Right lobe of liver (tissue), 6 donors: ENCODE measurements around the gene PRPF19. TPM values are rescaled to one million over a fixed set of nuclear protein-coding genes. Genes with fewer than 3 reads are reported as not detected.
"Not testable (repeated sequence)": the region's sequence is repeated elsewhere in the genome, so short reads cannot be mapped to it uniquely, and the experiment has no call there.

Source experiments
- ATAC-seq, 4 donors: fragments of 200-7000 bp; cut with Tn5 transposase; one replicate each; pipeline ENCODE4 v1.9.1; 2020; ENCODE audit warnings: mild to moderate bottlenecking in 4 of 4, moderate library complexity in 4 of 4
- DNase-seq, 3 donors: peaks; one replicate each; pipeline ENCODE4 v3.0.0-alpha.2; 2020
- H3K27ac ChIP-seq, 3 donors: fragments of 200-600 bp; one replicate each; pipeline ENCODE4 v1.8.0; 2022
- H3K27me3 ChIP-seq, 2 donors: fragments of 200-600 bp; one replicate each; pipeline ENCODE4 v1.8.0; 2022
- H3K36me3 ChIP-seq, 4 donors: fragments of 200-600 bp; sonication (generic) in 1 of 4; one replicate each; pipeline versions ENCODE4 v1.5.1 to v1.8.0; 2017 to 2022; ENCODE audit warnings: control low read depth in 1 of 4
- H3K4me1 ChIP-seq, 4 donors: fragments of 200-600 bp; sonication (generic) in 1 of 4; one replicate each; pipeline versions ENCODE4 v1.5.1 to v1.8.0; 2017 to 2022; ENCODE audit warnings: control low read depth in 1 of 4
- H3K4me3 ChIP-seq, 3 donors: fragments of 200-600 bp; one replicate each; pipeline ENCODE4 v1.8.0; 2022
- H3K9me3 ChIP-seq, 4 donors: fragments of 200-600 bp; sonication (generic) in 1 of 4; one replicate each; pipeline versions ENCODE4 v1.5.1 to v1.8.0; 2017 to 2022; ENCODE audit warnings: control low read depth in 1 of 4
- POLR2A ChIP-seq: fragments of 450-650 bp; IDR thresholded peaks from one replicate; pipeline ENCODE4 v1.6.1; 2017; ENCODE audit warnings: antibody characterized with exemption, mild to moderate bottlenecking
- WGBS: methylation state at CpG from one replicate; pipeline ENCODE4 v1.1.6; 2018; ENCODE audit warnings: low coverage, low lambda C conversion rate; ENCODE audit not compliant: insufficient coverage; ENCODE audit errors: missing lambda C conversion rate; 5-methylcytosine and 5-hydroxymethylcytosine counted together
- intact Hi-C, 2 donors: fragments of 100-400 bp; cut with DNase I; formaldehyde crosslinking; loops; one replicate each; pipeline versions ENCODE4 v1.11.2 to v1.14.1; 2022
- total RNA-seq, 6 experiments: library from RNA; depleted of rRNA in 2 of 6; stranded (reverse); fragments of >200 nt in 2 of 6; fragmentation: NEBNext Ultra II Directional in 3 of 6; extraction: Animal tissue kit (Norgen Biotek cat#: 25700) in 3 of 6; gene quantifications; one replicate each; pipeline versions ENCODE4 v1.1.0 to v1.2.4, GENCODE V29; 2016 to 2023
- TF ChIP-seq, protein P1 (sequence below), 4 donors: fragments of 200-600 bp in 3 of 4; fragments of 450-650 bp in 1 of 4; IDR thresholded peaks; one replicate each; pipeline versions ENCODE4 v1.5.1 to v1.8.0; 2016 to 2022; ENCODE audit warnings: antibody characterized with exemption in 4 of 4, mild to moderate bottlenecking in 2 of 4
- donor health status: DM: no; HTN: yes; CAD: no.
- donor health status: DM: no; HTN: no; CAD: no.
- donor health status: DM: no; HTN: no; CAD: no.
- donor health status: DM: no; HTN: yes; CAD: no.
- donor health status: DM: no; HTN: yes; CAD: no.

PRPF19 gene
- total RNA-seq, 6 experiments from 2014 or later: 45.5 to 82.6 (median 48.3) TPM

DNA sequence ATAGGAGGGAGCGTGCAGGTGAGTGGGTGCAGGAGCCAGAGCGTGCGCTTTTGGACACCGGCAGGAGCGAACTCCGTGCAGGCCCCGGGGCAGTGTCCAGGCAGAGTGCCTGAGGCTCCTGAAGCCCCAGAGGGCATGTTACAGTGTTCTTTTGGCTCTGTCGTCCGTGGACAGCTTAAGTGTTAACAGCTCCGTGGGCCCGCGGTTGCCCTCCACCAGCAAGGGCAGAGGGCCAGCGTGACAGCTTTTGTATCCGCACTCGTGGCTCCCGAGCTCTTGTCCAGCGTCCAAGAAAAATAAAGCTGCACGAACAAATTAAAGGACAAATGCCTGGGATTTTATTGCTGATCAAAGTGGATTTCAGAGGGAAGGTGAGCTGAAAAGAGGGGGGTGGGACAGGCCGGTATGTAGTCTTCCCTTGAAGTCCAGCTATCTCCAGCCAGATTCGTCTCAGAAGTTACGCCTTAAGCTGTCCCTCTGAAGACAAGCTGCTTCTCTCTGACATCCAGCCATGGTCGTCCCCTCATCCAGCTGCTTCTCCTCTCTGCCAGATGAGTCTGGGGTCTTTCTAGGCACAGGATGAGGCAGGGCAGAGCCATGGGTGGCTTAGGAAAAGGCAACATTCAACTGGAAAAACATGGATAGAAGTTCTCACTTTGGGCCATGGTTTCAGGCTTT, 6.6 kb upstream of the PRPF19 start:
- DNase-seq: no peak
- no peak for TF ChIP-seq POLR2A
- TF ChIP-seq, protein P1, sequence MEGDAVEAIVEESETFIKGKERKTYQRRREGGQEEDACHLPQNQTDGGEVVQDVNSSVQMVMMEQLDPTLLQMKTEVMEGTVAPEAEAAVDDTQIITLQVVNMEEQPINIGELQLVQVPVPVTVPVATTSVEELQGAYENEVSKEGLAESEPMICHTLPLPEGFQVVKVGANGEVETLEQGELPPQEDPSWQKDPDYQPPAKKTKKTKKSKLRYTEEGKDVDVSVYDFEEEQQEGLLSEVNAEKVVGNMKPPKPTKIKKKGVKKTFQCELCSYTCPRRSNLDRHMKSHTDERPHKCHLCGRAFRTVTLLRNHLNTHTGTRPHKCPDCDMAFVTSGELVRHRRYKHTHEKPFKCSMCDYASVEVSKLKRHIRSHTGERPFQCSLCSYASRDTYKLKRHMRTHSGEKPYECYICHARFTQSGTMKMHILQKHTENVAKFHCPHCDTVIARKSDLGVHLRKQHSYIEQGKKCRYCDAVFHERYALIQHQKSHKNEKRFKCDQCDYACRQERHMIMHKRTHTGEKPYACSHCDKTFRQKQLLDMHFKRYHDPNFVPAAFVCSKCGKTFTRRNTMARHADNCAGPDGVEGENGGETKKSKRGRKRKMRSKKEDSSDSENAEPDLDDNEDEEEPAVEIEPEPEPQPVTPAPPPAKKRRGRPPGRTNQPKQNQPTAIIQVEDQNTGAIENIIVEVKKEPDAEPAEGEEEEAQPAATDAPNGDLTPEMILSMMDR (IDR thresholded peaks at IDR 0.05): no peak
- peak overlapping the region in 2 of 3 donors; percentile 86 to 93 for H3K4me3 ChIP-seq
- H3K36me3 ChIP-seq: no peaks in the 10 kb centered on the region
- WGBS: 48% methylated on average over 13 of the region's 22 CpGs
- intact Hi-C loops: no loop called here
- peaks cover 0 to 12% (median 0%) of the 10 kb centered on the region in 4 donors for H3K4me1 ChIP-seq
- ATAC-seq: no peak
- H3K27ac ChIP-seq: peak overlapping the region; percentile 78 to 89 (median 79)
- no peaks in the 10 kb centered on the region for H3K27me3 ChIP-seq
- no peaks in the 10 kb centered on the region for H3K9me3 ChIP-seq

DNA sequence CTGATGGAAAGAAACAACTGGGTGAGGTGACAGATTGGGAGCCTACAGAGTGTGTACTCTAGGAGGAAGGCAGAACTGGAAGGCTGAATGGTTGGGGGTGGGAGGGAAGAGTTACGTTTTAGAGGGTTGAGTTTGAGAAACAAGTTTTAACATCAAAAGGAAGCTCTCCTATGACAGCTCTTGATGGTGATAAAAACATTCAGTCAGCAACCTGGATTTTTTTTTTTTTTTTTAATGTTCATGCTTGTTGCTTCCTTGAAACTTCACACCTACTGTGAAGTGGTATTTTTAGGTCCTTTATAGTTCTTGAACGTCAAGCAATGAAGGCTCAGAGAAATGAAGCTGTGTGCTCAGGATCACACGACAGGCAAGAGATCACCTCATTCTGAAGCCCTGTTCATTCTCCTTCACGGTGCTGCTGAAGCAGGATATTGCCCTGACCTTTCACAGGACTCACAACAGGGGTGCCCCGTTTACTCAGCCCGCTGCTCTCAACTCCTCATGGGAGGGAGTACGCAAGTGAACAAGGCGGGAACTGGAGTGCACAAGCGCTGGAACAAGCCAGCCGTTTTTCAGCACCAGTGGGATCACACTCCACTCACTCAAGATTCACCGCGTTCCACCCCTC, 6.0 kb upstream of the PRPF19 start:
- no peak for ATAC-seq

DNA sequence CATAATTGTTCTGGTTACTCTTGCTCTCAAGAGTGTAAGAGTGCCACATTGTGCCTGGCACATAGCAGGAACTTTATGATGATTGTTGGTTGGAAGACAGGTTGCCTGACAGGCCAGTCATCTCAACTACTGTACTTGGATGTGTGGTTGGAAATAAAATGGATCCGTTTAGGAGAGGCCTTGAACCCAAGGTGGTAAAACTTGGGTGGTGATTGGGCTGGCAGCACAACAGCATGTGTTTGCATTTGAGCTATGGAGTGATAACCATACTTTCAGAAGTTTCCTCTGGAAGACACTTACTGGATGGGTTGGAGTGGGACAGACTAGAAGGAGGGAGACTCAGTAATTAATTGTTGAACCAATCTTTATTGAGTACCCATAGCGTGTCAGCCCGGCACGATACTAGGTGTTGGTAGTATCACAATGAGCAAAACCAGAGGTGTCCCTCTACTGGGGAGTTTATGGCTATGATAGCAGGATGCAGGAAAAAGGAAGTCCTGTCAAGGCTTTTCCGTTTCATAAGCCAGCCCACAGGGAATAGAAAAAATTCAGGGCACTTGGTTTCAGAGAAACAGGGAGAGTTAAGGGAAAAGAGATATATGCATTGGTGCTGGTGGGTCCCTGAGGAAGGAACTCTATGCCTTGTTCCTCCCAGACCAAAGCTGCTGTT, 4.5 kb upstream of the PRPF19 start:
- H3K36me3 ChIP-seq: no peaks in the 10 kb centered on the region
- peak overlapping the region in 1 of 3 donors; percentile 5 for H3K27ac ChIP-seq
- 54% methylated on average over 5 of the region's 5 CpGs for WGBS
- intact Hi-C loops: no loop called here
- DNase-seq: no peak
- H3K27me3 ChIP-seq: no peaks in the 10 kb centered on the region
- TF ChIP-seq, protein P1 (IDR thresholded peaks at IDR 0.05): peak in 1 of 4 donors; percentile 11
- TF ChIP-seq POLR2A: no peak
- no peak overlapping the region for H3K4me3 ChIP-seq
- H3K4me1 ChIP-seq: peaks cover 0 to 12% (median 2%) of the 10 kb centered on the region in 4 donors
- H3K9me3 ChIP-seq: no peaks in the 10 kb centered on the region
- ATAC-seq: no peak

More for the DNA sequence above, 6.0 kb upstream of the PRPF19 start:
- Histone ChIP-seq H3K27ac (no peak overlapping the region), H3K4me1 (peaks cover 0 to 12% (median 0%) of the 10 kb centered on the region in 4 donors), H3K36me3 (no peaks in the 10 kb centered on the region), H3K27me3 (no peaks in the 10 kb centered on the region), H3K4me3 (no peak overlapping the region), H3K9me3 (no peaks in the 10 kb centered on the region)
- intact Hi-C loops: no loop called here
- no peak for DNase-seq
- WGBS: 49% methylated on average over 4 of the region's 12 CpGs
- TF ChIP-seq, protein P1 (IDR thresholded peaks at IDR 0.05): no peak
- TF ChIP-seq POLR2A: no peak

DNA sequence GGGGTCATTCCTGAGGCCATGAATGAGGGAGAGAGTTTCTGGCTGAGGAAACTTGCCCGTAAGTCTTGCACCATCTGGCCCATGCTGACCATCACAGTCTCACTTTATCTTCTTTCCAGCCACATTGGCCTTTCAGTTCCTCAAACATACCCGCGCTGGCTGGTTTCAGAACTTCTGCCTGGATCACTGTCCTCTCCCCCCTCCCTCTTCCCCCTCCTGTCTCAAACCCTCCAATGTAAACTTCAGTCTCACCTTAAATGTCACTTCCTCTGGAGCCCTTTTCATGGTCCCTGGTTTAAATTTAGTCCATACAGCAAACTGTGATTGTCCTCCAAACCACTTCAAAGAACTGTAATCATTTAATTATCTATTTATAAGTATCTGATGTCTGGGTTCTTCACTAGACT, 3.9 kb upstream of the PRPF19 start:
- intact Hi-C loops: no loop called here
- peak overlapping the region in 1 of 3 donors; percentile 5 for H3K27ac ChIP-seq
- peaks cover 0 to 17% (median 3%) of the 10 kb centered on the region in 4 donors for H3K4me1 ChIP-seq
- no peaks in the 10 kb centered on the region for H3K27me3 ChIP-seq
- ATAC-seq (no peak), DNase-seq (no peak)
- no peaks in the 10 kb centered on the region for H3K36me3 ChIP-seq
- TF ChIP-seq POLR2A: no peak
- TF ChIP-seq, protein P1 (IDR thresholded peaks at IDR 0.05): no peak
- 65% methylated on average over 3 of the region's 3 CpGs for WGBS
- H3K9me3 ChIP-seq: no peaks in the 10 kb centered on the region
- H3K4me3 ChIP-seq: no peak overlapping the region

DNA sequence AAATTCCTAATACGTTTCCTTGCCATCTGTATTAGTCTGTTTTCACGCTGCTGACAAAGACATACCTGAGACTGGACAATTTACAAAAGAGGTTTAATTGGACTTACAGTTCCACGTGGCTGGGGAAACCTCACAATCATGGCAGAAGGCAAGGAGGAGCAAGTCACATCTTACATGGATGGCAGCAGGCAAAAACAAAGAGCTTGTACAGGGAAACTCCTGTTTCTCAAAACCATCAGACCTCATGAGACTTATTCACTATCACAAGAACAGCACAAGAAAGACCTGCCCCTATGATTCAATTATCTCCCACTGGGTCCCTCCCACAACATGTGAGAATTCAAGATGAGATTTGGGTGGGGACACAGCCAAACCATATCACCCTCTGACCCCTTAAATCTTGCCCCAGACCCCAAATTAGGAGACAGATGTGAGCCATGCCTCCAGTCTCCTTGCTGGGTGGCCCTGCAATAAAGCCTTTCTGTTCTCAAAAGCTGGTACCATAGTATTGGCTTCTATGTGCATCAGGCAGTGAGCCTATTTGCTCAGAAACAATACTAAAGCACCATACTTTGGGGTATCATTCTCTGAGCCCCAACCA, 3.4 kb upstream of the PRPF19 start:
- H3K27ac ChIP-seq, intact Hi-C loops, DNase-seq, H3K36me3 ChIP-seq, H3K27me3 ChIP-seq, H3K4me3 ChIP-seq, ATAC-seq, H3K9me3 ChIP-seq: not testable (repeated sequence)
- peaks cover 0 to 19% (median 6%) of the 10 kb centered on the region in 4 donors for H3K4me1 ChIP-seq
- WGBS: 79% methylated on average over 3 of the region's 3 CpGs
